ENCODE measurements around the gene BABAM2.

BABAM2 gene

DNA sequence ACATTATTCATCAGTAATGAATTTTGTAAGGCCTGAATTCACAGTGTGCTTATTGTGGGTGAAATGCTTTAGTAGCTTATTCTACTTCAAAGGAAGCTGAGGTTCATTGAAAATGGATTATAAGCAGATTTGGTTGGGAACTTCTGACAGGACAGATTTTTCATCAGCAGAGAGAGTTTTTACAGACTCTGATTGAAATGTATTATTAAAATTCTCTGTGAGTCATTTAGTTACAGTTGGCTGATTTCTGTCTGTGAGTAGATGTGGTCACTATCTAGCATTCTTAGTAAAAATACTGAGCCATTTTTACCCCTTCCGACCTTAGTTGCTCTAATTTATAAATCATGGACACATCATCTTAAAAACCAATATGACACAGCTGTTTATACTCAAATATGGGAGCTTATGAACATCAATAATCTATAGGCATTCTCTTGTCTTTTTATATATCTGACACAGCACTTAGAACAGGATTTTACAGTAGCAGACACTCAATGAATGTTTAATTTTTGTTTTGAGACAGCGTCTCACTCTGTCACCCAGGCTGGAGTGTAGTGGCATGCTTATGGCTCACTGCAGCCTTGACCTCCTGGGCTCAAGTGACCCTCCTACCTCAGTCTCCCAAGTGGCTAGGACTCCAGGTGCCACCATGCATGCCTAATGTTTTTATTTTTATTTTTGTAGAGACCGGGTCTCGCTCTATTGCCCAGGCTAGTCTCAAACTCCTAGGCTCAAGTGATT lies 239.6 kb downstream of the BABAM2 start:
- Histone ChIP-seq H3K4me2 (ENCODE audit: insufficient read depth, low read length) (no peak overlapping the region), H3K79me2 (ENCODE audit: insufficient read depth, low read length) (no peaks in the 10 kb centered on the region), H3K9ac (ENCODE audit: low read depth, low read length) (no peak overlapping the region), H3K27me3 (ENCODE audit: insufficient read depth, low read length, poor library complexity) (no peaks in the 10 kb centered on the region), H3K27ac (ENCODE audit: low read length) (no peak overlapping the region), H3K4me3 (ENCODE audit: low read depth in 1 of 2, low read length in 2 of 2) (no peak overlapping the region), H4K20me1 (ENCODE audit: insufficient read depth, low read length) (no peaks in the 10 kb centered on the region), H2AFZ (ENCODE audit: low read depth, low read length) (no peak overlapping the region), H3K4me1 (ENCODE audit: insufficient read depth, low read length) (peaks cover 5% of the 10 kb centered on the region), H3K36me3 (ENCODE audit: insufficient read depth, low read length) (0 out of 2 replicates have a peak, but pooled peaks cover 3% of the 10 kb centered on the region), H3K9me3 (ENCODE audit: insufficient read depth, low read length, severe bottlenecking) (no peaks in the 10 kb centered on the region)
- no peak for ATAC-seq (ENCODE audit: insufficient read depth, low read depth)
- no peak for TF ChIP-seq CTCF (IDR thresholded peaks at IDR 0.05; ENCODE audit: borderline replicate concordance, extremely low read depth, low read length, poor library complexity, severe bottlenecking)
- no peak for TF ChIP-seq EZH2 (IDR thresholded peaks at IDR 0.05; ENCODE audit: borderline replicate concordance, low read depth, low read length, severe bottlenecking)
- no peak for DNase-seq

DNA sequence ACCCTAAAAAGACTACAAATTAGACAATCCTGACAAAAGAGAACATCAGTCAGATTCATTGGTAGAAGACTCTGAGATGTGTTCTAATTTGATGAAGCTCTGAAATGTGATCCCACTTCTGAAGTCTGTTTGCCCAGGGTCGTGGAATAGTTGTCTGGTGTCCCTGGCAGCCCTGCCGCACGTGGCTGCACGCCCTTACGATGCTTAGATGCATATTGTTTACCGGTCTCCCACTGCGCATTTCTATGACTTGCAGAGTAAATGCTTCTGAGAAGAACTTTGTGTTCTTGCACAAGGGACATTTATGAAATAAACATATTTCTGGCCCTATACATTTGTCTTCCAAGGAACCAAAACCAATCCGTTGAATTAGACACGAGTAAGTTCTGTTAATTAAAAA lies 243.2 kb downstream of the BABAM2 start:
- peaks cover 6% of the 10 kb centered on the region; the same call in 1 of the 2 replicates for H3K36me3 ChIP-seq (ENCODE audit: insufficient read depth, low read length)
- TF ChIP-seq EZH2 (IDR thresholded peaks at IDR 0.05; ENCODE audit: borderline replicate concordance, low read depth, low read length, severe bottlenecking) (no peak), CTCF (IDR thresholded peaks at IDR 0.05; ENCODE audit: borderline replicate concordance, extremely low read depth, low read length, poor library complexity, severe bottlenecking) (no peak)
- H3K79me2 ChIP-seq (ENCODE audit: insufficient read depth, low read length), result no peaks in the 10 kb centered on the region
- H3K4me1 ChIP-seq (ENCODE audit: insufficient read depth, low read length), result peaks cover 14% of the 10 kb centered on the region
- H3K9ac ChIP-seq (ENCODE audit: low read depth, low read length), result no peak overlapping the region
- ATAC-seq (ENCODE audit: insufficient read depth, low read depth), result no peak
- H4K20me1 ChIP-seq (ENCODE audit: insufficient read depth, low read length), result no peaks in the 10 kb centered on the region
- H3K27ac ChIP-seq (ENCODE audit: low read length), result no peak overlapping the region
- no peak for DNase-seq
- no peak overlapping the region for H2AFZ ChIP-seq (ENCODE audit: low read depth, low read length)
- no peaks in the 10 kb centered on the region for H3K27me3 ChIP-seq (ENCODE audit: insufficient read depth, low read length, poor library complexity)
- no peak overlapping the region for H3K4me3 ChIP-seq (ENCODE audit: low read depth in 1 of 2, low read length in 2 of 2)
- H3K9me3 ChIP-seq (ENCODE audit: insufficient read depth, low read length, severe bottlenecking), result no peaks in the 10 kb centered on the region
- H3K4me2 ChIP-seq (ENCODE audit: insufficient read depth, low read length), result no peak overlapping the region

GRCh38 chr2:28134262-28134812 lies 243.8 kb downstream of the BABAM2 start:
- H3K27me3 ChIP-seq (ENCODE audit: insufficient read depth, low read length, poor library complexity), result no peaks in the 10 kb centered on the region
- no peaks in the 10 kb centered on the region for H3K9me3 ChIP-seq (ENCODE audit: insufficient read depth, low read length, severe bottlenecking)
- H4K20me1 ChIP-seq (ENCODE audit: insufficient read depth, low read length), result no peaks in the 10 kb centered on the region
- peaks cover 14% of the 10 kb centered on the region for H3K4me1 ChIP-seq (ENCODE audit: insufficient read depth, low read length)
- peaks cover 6% of the 10 kb centered on the region; the same call in 1 of the 2 replicates for H3K36me3 ChIP-seq (ENCODE audit: insufficient read depth, low read length)
- TF ChIP-seq EZH2 (IDR thresholded peaks at IDR 0.05; ENCODE audit: borderline replicate concordance, low read depth, low read length, severe bottlenecking) (no peak), CTCF (IDR thresholded peaks at IDR 0.05; ENCODE audit: borderline replicate concordance, extremely low read depth, low read length, poor library complexity, severe bottlenecking) (no peak)
- no peak overlapping the region for H3K27ac ChIP-seq (ENCODE audit: low read length)
- no peak overlapping the region for H2AFZ ChIP-seq (ENCODE audit: low read depth, low read length)
- ATAC-seq (ENCODE audit: insufficient read depth, low read depth), result no peak
- H3K79me2 ChIP-seq (ENCODE audit: insufficient read depth, low read length), result no peaks in the 10 kb centered on the region
- no peak overlapping the region for H3K4me3 ChIP-seq (ENCODE audit: low read depth in 1 of 2, low read length in 2 of 2)
- DNase-seq, result no peak
- H3K9ac ChIP-seq (ENCODE audit: low read depth, low read length), result no peak overlapping the region
- H3K4me2 ChIP-seq (ENCODE audit: insufficient read depth, low read length), result no peak overlapping the region

Measured in DND-41 (cell line).